Activated T-cell treated with anti-CD3 and anti-CD28 coated beads for 1 hour (primary cell): ENCODE data around the gene FAM241B.

Experiments used
- DNase-seq: peaks from one replicate; pipeline ENCODE4 v3.0.0-alpha.2; 2020; ENCODE audit warnings: low read depth

Gene FAM241B

GRCh38 chr10:69649786-69650550 is 19.9 kb downstream of the FAM241B start:
- DNase-seq: no peak

- DNase-seq: no peak
Observed at GRCh38 chr10:69650589-69651261, 20.7 kb downstream of the FAM241B start.

GRCh38 chr10:69651362-69651761 is 21.3 kb downstream of the FAM241B start:
- no peak for DNase-seq

GRCh38 chr10:69652111-69652856 is 22.2 kb downstream of the FAM241B start:
- no peak for DNase-seq

- no peak for DNase-seq
Observed at GRCh38 chr10:69652857-69653199, 22.8 kb downstream of the FAM241B start.

GRCh38 chr10:69653561-69653960 is 23.5 kb downstream of the FAM241B start:
- DNase-seq: no peak

GRCh38 chr10:69655124-69655867 is 25.2 kb downstream of the FAM241B start:
- DNase-seq: no peak

- no peak for DNase-seq
Observed at GRCh38 chr10:69655868-69656555, 26.0 kb downstream of the FAM241B start.

GRCh38 chr10:69656742-69657269 is 26.8 kb downstream of the FAM241B start:
- DNase-seq: no peak

- DNase-seq: no peak
Observed at GRCh38 chr10:69657430-69657829, 27.4 kb downstream of the FAM241B start.

- DNase-seq: no peak
Observed at GRCh38 chr10:69657866-69658265, 27.8 kb downstream of the FAM241B start.

- DNase-seq: no peak
Observed at GRCh38 chr10:69659241-69660038, 29.4 kb downstream of the FAM241B start.

GRCh38 chr10:69660296-69660695 is 30.2 kb downstream of the FAM241B start:
- no peak for DNase-seq

GRCh38 chr10:69661414-69662172 is 31.5 kb downstream of the FAM241B start:
- no peak for DNase-seq

- DNase-seq: no peak
Observed at GRCh38 chr10:69662173-69662877, 32.3 kb downstream of the FAM241B start.

- no peak for DNase-seq
Observed at GRCh38 chr10:69662901-69663300, 32.9 kb downstream of the FAM241B start.

- DNase-seq: no peak
Observed at GRCh38 chr10:69663369-69663947, 33.4 kb downstream of the FAM241B start.

GRCh38 chr10:69665474-69666320 is 35.6 kb downstream of the FAM241B start:
- DNase-seq: no peak
